WI38 (cell line): Measurements from ENCODE around the gene MGME1.

Source experiments
- H3K4me3 ChIP-seq: 2 replicates; pipeline ENCODE4 v1.5.1; 2011; ENCODE audit warnings: low read depth, mild to moderate bottlenecking, control low read depth, low read length
- CTCF ChIP-seq: IDR thresholded peaks from 2 replicates; pipeline ENCODE4 v1.5.1; 2012; ENCODE audit warnings: low read depth, mild to moderate bottlenecking, control low read depth, low read length

The MGME1 gene

GRCh38 chr20:17969278-17969883 lies 563 bp downstream of the MGME1 start:
- H3K4me3 ChIP-seq: peak overlapping the region; percentile 92
- TF ChIP-seq CTCF: no peak

GRCh38 chr20:17969884-17970409 lies 1.1 kb downstream of the MGME1 start:
- TF ChIP-seq CTCF: no peak
- peak overlapping the region; percentile 92 for H3K4me3 ChIP-seq

- H3K4me3 ChIP-seq: peak overlapping the region; percentile 92
- no peak for TF ChIP-seq CTCF
Measured at GRCh38 chr20:17971300-17972013, 2.6 kb downstream of the MGME1 start.

DNA sequence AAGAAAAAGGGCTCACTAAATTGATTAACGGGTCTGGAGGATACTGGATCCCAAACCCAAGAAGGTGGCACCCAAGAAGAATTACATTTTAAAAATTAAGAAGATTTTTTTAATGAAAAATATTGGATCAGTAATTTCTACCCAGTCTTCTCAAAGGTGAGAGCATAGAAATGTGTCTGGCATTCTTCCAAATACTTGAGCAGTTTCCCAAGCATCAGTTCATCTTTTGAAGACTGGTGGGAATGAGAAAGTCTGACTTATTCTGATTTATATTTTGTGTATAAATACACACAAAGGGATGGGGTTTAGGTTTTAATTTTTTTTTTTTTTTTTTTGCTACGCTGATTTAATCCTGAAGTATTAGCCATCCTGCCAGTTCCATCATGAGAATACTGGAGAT lies 3.3 kb downstream of the MGME1 start:
- H3K4me3 ChIP-seq: peak overlapping the region; percentile 92
- TF ChIP-seq CTCF: no peak

DNA sequence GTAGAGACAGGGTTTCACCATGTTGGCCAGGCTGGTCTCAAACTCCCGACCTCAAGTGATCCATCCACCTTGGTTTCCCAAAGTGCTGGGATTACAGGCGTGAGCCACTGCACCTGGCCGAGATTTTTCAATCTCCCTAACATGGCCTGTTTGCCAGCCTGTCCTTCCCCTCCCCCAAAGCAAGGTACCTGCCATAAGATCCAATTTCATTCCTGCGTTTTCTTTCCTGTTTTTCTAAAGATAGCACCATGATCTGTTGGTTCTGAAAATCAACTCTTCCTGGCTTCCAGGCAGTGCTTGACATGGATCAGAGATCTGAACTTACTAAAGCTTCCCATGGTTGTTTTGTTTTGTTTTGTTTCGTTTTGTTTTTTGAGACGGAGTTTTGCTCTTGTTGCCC lies 7.5 kb downstream of the MGME1 start:
- TF ChIP-seq CTCF: no peak
- no peak overlapping the region for H3K4me3 ChIP-seq

GRCh38 chr20:17985388-17986018 lies 16.7 kb downstream of the MGME1 start:
- no peak for TF ChIP-seq CTCF
- no peak overlapping the region for H3K4me3 ChIP-seq

DNA sequence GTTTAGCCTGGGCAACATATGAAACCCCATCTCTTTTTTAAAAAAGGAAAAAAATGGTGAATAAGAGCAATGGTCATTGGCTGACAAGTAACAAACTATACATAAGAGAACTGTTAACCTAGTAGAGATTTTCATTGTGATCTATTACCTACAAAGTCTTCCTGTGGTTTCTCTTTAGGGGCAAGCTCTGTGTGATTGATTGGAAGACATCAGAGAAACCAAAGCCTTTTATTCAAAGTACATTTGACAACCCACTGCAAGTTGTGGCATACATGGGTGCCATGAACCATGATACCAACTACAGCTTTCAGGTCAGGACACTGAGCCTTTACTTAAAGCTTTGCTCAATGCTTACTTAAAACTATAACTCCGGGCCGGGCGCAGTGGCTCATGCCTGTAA lies 19.2 kb downstream of the MGME1 start:
- no peak overlapping the region for H3K4me3 ChIP-seq
- no peak for TF ChIP-seq CTCF
